SK-N-SH (cell line): ENCODE data around the gene ARHGAP25. TPM values are rescaled to one million over a fixed set of nuclear protein-coding genes. Genes with fewer than 3 reads are reported as not detected.

Experiments
- CTCF ChIA-PET: fragments of 300-600, 350-600 bp; formaldehyde crosslinking; extraction: SDS; loops from one replicate; lab custom pipeline; 2021; lab: Yijun Ruan, JAX
- POLR2A ChIA-PET: fragments of 350-600 bp; sonication (Branson Sonifier 250); formaldehyde crosslinking; extraction: SDS; loops from one replicate; lab custom pipeline; 2020; ENCODE audit warnings: antibody characterized with exemption, inconsistent platforms; lab: Yijun Ruan, JAX
- DNase-seq: peaks from one replicate; pipeline ENCODE4 v3.0.0; 2012
- H2AFZ ChIP-seq: fragments of 200-600 bp; sonication (generic); 2 replicates; pipeline ENCODE4 v1.8.1; 2016; ENCODE audit warnings: antibody characterized with exemption, mild to moderate bottlenecking, low read depth
- H3F3A ChIP-seq: fragments of 200-600 bp; sonication (generic); replicated peaks from 2 replicates; pipeline ENCODE3; 2016; ENCODE audit warnings: antibody characterized with exemption, mild to moderate bottlenecking; ENCODE audit not compliant: insufficient read depth
- H3K27ac ChIP-seq, 2 experiments: fragments of 200-500 bp in 1 of 2; fragments of 200-600 bp in 1 of 2; sonication (Bioruptor generic) in 1 of 2; sonication (generic), shearing (Covaris generic) in 1 of 2; 2 replicates each; pipeline versions ENCODE4 v1.5.1 to v1.6.1; 2014 to 2016; ENCODE audit warnings: low read depth in 2 of 2, inconsistent platforms in 1 of 2, low read length in 1 of 2, mild to moderate bottlenecking in 1 of 2, mixed read lengths in 1 of 2
- H3K27me3 ChIP-seq: fragments of 200-600 bp; sonication (generic), shearing (Covaris generic); 2 replicates; pipeline ENCODE4 v1.6.1; 2016; ENCODE audit warnings: mixed run types; ENCODE audit not compliant: insufficient read depth
- H3K36me3 ChIP-seq, 2 experiments: fragments of 200-500 bp in 1 of 2; fragments of 200-600 bp in 1 of 2; sonication (Bioruptor generic) in 1 of 2; sonication (generic) in 1 of 2; replicated peaks in 1 of 2; 2 replicates each; pipeline versions ENCODE3 to v1.5.1; 2014 to 2016; ENCODE audit warnings: low read length in 1 of 2, mild to moderate bottlenecking in 1 of 2; ENCODE audit not compliant: insufficient read depth in 2 of 2, control insufficient read depth in 1 of 2
- H3K4me1 ChIP-seq, 2 experiments: fragments of 200-500 bp in 1 of 2; fragments of 200-600 bp in 1 of 2; sonication (Bioruptor generic) in 1 of 2; sonication (generic), shearing (Covaris generic) in 1 of 2; 2 replicates each; pipeline versions ENCODE4 v1.5.1 to v1.6.1; 2014 to 2016; ENCODE audit warnings: low read depth in 1 of 2, low read length in 1 of 2, mixed run types in 1 of 2; ENCODE audit not compliant: insufficient read depth in 2 of 2, control insufficient read depth in 1 of 2
- H3K4me2 ChIP-seq: fragments of 200-600 bp; sonication (generic), shearing (Covaris generic); 2 replicates; pipeline ENCODE4 v1.6.1; 2017; ENCODE audit warnings: mixed run types
- H3K4me3 ChIP-seq, 2 experiments: fragments of 200-500 bp in 1 of 2; fragments of 200-600 bp in 1 of 2; sonication (Bioruptor generic) in 1 of 2; sonication (generic), shearing (Covaris generic) in 1 of 2; 2 replicates each; pipeline versions ENCODE4 v1.5.1 to v1.8.1; 2014 to 2016; ENCODE audit warnings: low read depth in 2 of 2, inconsistent platforms in 1 of 2, low read length in 1 of 2, mild to moderate bottlenecking in 1 of 2, mixed read lengths in 1 of 2, moderate library complexity in 1 of 2
- H3K79me2 ChIP-seq: fragments of 200-600 bp; sonication (generic); 2 replicates; pipeline ENCODE4 v1.8.1; 2017; ENCODE audit warnings: mild to moderate bottlenecking; ENCODE audit not compliant: insufficient read depth
- H3K9ac ChIP-seq: fragments of 200-600 bp; sonication (generic); 2 replicates; pipeline ENCODE4 v1.6.1; 2017; ENCODE audit warnings: mixed run types
- H3K9me2 ChIP-seq: fragments of 200-600 bp; sonication (generic); 2 replicates; pipeline ENCODE4 v1.6.1; 2017; ENCODE audit warnings: mixed run types
- H3K9me3 ChIP-seq: fragments of 200-600 bp; sonication (generic); 2 replicates; pipeline ENCODE4 v1.6.1; 2017; ENCODE audit warnings: mixed run types, mild to moderate bottlenecking, moderate library complexity
- H4K20me1 ChIP-seq: fragments of 200-600 bp; sonication (generic); 2 replicates; pipeline ENCODE4 v1.6.1; 2017; ENCODE audit warnings: mild to moderate bottlenecking, mixed run types; ENCODE audit not compliant: insufficient read depth
- CHD2 ChIP-seq: fragments of 150-350 bp; IDR thresholded peaks from 2 replicates; pipeline ENCODE4 v1.6.1; 2018; ENCODE audit warnings: low read length; ENCODE audit not compliant: partially characterized antibody
- EZH2phosphoT487 ChIP-seq: fragments of 200-600 bp; sonication (generic); IDR thresholded peaks from 2 replicates; pipeline ENCODE4 v1.6.1; 2017; ENCODE audit warnings: low read depth, mixed run types, mild to moderate bottlenecking, antibody characterized with exemption, moderate library complexity, borderline replicate concordance
- FOXM1 ChIP-seq: IDR thresholded peaks from 2 replicates; pipeline ENCODE4 v1.4.0; 2012; ENCODE audit warnings: low read depth, mild to moderate bottlenecking
- GATA2 ChIP-seq: sonication (generic); formaldehyde crosslinking; IDR thresholded peaks from 2 replicates; pipeline ENCODE4 v1.5.0; 2020; ENCODE audit warnings: mild to moderate bottlenecking, missing genetic modification reagents
- MEF2A ChIP-seq: IDR thresholded peaks from 2 replicates; pipeline ENCODE4 v1.4.0; 2012; ENCODE audit warnings: low read depth, borderline replicate concordance
- MXI1 ChIP-seq: IDR thresholded peaks from 2 replicates; pipeline ENCODE4 v1.6.1; 2012; ENCODE audit warnings: mild to moderate bottlenecking, low read depth, low read length, improper control_type of control experiment
- NRF1 ChIP-seq: IDR thresholded peaks from 2 replicates; pipeline ENCODE4 v1.6.1; 2012; ENCODE audit warnings: low read depth, mild to moderate bottlenecking, low read length
- POLR2AphosphoS5 ChIP-seq: IDR thresholded peaks from 2 replicates; pipeline ENCODE4 v1.6.1; 2012; ENCODE audit warnings: low read depth, low read length
- RAD21 ChIP-seq: IDR thresholded peaks from 2 replicates; pipeline ENCODE4 v1.6.1; 2012; ENCODE audit warnings: mild to moderate bottlenecking, low read length
- RXRA ChIP-seq: IDR thresholded peaks from 2 replicates; pipeline ENCODE4 v1.4.0; 2012; ENCODE audit warnings: low read depth, mild to moderate bottlenecking, borderline replicate concordance
- SIN3A ChIP-seq: IDR thresholded peaks from 2 replicates; pipeline ENCODE4 v1.6.1; 2012; ENCODE audit warnings: low read depth, mild to moderate bottlenecking, low read length, moderate library complexity, borderline replicate concordance
- TCF12 ChIP-seq: IDR thresholded peaks from 2 replicates; pipeline ENCODE4 v1.4.0; 2012
- WGBS: methylation state at CpG from one replicate; pipeline ENCODE4 v1.1.6; 2017; ENCODE audit warnings: low lambda C conversion rate; 5-methylcytosine and 5-hydroxymethylcytosine counted together
- polyA plus RNA-seq, 3 experiments: library from polyadenylated mRNA; depleted of rRNA; stranded (reverse); fragments of >200 nt; gene quantifications; 2 replicates each; pipeline ENCODE4 v1.2.3, GENCODE V29; 2012
- TF ChIP-seq, protein P1 (sequence below): fragments of 150-350 bp; IDR thresholded peaks from 2 replicates; pipeline ENCODE4 v1.6.1; 2016; ENCODE audit warnings: mild to moderate bottlenecking, low read depth, low read length
- TF ChIP-seq, protein P2 (sequence below): IDR thresholded peaks from 2 replicates; pipeline ENCODE4 v1.6.1; 2012; ENCODE audit warnings: mild to moderate bottlenecking, low read depth, low read length, moderate library complexity
- TF ChIP-seq, protein P3 (sequence below): fragments of 200-600 bp; sonication (generic); IDR thresholded peaks from 2 replicates; pipeline ENCODE4 v1.6.1; 2017; ENCODE audit warnings: antibody characterized with exemption, mild to moderate bottlenecking, moderate library complexity
- TF ChIP-seq, protein P4 (sequence below): fragments of 150-350 bp; IDR thresholded peaks from 2 replicates; pipeline ENCODE4 v1.6.1; 2017; ENCODE audit warnings: antibody characterized with exemption, low read length, low read depth, borderline replicate concordance

Gene ARHGAP25
- polyA plus RNA-seq, 1 of the 3 experiments (the other 2 are of a cell fraction), result not detected

DNA sequence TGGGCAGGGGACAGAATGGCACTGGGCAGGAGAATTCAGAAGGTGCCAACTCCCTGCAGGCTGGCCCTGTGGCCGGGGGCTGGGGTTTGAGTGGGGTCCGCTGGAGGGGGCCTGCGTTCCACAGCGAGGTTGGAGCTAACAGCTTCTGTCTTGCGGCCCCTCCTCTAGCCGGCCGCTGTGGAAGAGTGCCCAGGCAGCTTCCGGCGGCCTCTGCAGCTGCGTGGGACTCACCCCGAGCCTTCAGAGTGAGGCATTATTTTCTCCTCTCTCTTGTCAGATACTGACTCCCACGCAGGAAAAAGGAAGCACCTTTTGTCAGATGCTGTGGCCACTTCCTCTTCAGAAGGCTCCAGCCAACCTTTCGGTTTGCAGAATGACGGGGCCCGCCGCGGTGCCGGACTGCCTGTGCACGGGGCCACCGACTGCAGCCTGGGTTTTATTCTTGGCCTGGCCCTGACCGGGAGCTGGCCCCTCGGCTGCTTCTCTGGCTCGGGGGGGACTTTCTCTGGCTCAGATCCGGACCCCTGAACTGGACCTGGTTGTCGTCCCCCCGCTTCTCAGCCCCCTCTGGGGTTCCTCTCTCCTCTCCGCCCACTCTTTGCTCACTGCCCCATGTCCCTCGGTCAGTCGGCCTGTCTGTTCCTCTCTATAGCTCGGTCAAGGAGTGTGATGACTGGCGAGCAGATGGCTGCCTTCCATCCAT lies 40.1 kb downstream of the ARHGAP25 start:
- no peaks in the 10 kb centered on the region for H3K9me2 ChIP-seq
- H3K27me3 ChIP-seq, result no peaks in the 10 kb centered on the region
- no peak for TF ChIP-seq TCF12
- no peak for TF ChIP-seq POLR2AphosphoS5
- TF ChIP-seq, protein P1, sequence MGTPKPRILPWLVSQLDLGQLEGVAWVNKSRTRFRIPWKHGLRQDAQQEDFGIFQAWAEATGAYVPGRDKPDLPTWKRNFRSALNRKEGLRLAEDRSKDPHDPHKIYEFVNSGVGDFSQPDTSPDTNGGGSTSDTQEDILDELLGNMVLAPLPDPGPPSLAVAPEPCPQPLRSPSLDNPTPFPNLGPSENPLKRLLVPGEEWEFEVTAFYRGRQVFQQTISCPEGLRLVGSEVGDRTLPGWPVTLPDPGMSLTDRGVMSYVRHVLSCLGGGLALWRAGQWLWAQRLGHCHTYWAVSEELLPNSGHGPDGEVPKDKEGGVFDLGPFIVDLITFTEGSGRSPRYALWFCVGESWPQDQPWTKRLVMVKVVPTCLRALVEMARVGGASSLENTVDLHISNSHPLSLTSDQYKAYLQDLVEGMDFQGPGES, result no peak
- ChIA-PET CTCF (no interaction called here), POLR2A (no interaction called here)
- no peak overlapping the region for H3K4me3 ChIP-seq
- no peak overlapping the region for H3K4me2 ChIP-seq
- H3K9ac ChIP-seq, result no peak overlapping the region
- no peaks in the 10 kb centered on the region for H4K20me1 ChIP-seq
- H3K79me2 ChIP-seq, result no peaks in the 10 kb centered on the region
- no peaks in the 10 kb centered on the region for H3F3A ChIP-seq
- no peaks in the 10 kb centered on the region for H3K36me3 ChIP-seq
- 75% methylated on average over 22 of the region's 31 CpGs for WGBS
- no peak overlapping the region for H3K27ac ChIP-seq
- DNase-seq, result no peak
- H3K4me1 ChIP-seq, result peaks cover 0 to 4% of the 10 kb centered on the region in 2 experiments; a peak in 1 of 4 replicates
- no peak overlapping the region for H2AFZ ChIP-seq
- H3K9me3 ChIP-seq, result no peaks in the 10 kb centered on the region

DNA sequence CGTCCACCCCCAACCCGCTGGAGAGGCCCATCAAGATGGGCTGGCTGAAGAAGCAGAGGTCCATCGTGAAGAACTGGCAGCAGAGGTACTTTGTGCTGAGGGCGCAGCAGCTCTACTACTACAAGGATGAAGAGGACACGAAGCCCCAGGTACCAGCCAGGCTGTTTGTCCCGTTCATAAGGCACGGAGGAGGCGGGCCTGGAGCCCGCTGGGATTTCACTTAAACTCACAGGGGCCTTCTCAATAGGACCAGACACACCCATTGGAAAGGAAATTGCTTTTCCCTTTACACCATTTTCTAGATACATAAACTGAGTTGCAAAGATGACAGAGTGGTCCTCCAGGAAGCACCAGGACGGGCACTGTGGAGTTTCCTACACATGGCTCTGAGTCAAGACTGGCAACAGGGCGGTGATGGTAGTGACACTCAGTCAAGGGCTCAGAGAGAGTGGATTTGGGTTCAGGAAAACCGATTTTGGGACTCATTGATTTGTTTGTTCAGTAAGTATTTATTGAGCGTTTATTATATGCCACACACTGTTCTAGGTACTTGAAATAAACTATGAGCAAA lies 40.7 kb downstream of the ARHGAP25 start:
- H3K4me1 ChIP-seq, result peaks cover 0 to 4% of the 10 kb centered on the region in 2 experiments; a peak in 1 of 4 replicates
- H2AFZ ChIP-seq, result no peak overlapping the region
- H3K4me3 ChIP-seq, result no peak overlapping the region
- H3K79me2 ChIP-seq, result no peaks in the 10 kb centered on the region
- no peak overlapping the region for H3K27ac ChIP-seq
- no peaks in the 10 kb centered on the region for H4K20me1 ChIP-seq
- no peak overlapping the region for H3K9ac ChIP-seq
- no peaks in the 10 kb centered on the region for H3K36me3 ChIP-seq
- H3F3A ChIP-seq, result no peaks in the 10 kb centered on the region
- H3K9me3 ChIP-seq, result no peaks in the 10 kb centered on the region
- CTCF ChIA-PET, result interaction anchor here (0.8 kb wide), 1 partner anchor 24 kb away, joined by 3 read pairs; no protein-coding TSS in a partner anchor
- WGBS, result 66% methylated on average over 13 of the region's 13 CpGs
- no peaks in the 10 kb centered on the region for H3K27me3 ChIP-seq
- no peaks in the 10 kb centered on the region for H3K9me2 ChIP-seq
- POLR2A ChIA-PET, result no interaction called here
- no peak overlapping the region for H3K4me2 ChIP-seq
- no peak for DNase-seq
- no peak for TF ChIP-seq CHD2
- TF ChIP-seq, protein P1, result no peak
- TF ChIP-seq SIN3A, result no peak
- no peak for TF ChIP-seq GATA2
- TF ChIP-seq MXI1, result no peak
- no peak for TF ChIP-seq NRF1
- TF ChIP-seq, protein P2, sequence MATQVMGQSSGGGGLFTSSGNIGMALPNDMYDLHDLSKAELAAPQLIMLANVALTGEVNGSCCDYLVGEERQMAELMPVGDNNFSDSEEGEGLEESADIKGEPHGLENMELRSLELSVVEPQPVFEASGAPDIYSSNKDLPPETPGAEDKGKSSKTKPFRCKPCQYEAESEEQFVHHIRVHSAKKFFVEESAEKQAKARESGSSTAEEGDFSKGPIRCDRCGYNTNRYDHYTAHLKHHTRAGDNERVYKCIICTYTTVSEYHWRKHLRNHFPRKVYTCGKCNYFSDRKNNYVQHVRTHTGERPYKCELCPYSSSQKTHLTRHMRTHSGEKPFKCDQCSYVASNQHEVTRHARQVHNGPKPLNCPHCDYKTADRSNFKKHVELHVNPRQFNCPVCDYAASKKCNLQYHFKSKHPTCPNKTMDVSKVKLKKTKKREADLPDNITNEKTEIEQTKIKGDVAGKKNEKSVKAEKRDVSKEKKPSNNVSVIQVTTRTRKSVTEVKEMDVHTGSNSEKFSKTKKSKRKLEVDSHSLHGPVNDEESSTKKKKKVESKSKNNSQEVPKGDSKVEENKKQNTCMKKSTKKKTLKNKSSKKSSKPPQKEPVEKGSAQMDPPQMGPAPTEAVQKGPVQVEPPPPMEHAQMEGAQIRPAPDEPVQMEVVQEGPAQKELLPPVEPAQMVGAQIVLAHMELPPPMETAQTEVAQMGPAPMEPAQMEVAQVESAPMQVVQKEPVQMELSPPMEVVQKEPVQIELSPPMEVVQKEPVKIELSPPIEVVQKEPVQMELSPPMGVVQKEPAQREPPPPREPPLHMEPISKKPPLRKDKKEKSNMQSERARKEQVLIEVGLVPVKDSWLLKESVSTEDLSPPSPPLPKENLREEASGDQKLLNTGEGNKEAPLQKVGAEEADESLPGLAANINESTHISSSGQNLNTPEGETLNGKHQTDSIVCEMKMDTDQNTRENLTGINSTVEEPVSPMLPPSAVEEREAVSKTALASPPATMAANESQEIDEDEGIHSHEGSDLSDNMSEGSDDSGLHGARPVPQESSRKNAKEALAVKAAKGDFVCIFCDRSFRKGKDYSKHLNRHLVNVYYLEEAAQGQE, result no peak
- TF ChIP-seq EZH2phosphoT487, result no peak
- TF ChIP-seq RAD21, result no peak
- TF ChIP-seq RXRA, result no peak
- TF ChIP-seq MEF2A, result no peak
- TF ChIP-seq, protein P3, sequence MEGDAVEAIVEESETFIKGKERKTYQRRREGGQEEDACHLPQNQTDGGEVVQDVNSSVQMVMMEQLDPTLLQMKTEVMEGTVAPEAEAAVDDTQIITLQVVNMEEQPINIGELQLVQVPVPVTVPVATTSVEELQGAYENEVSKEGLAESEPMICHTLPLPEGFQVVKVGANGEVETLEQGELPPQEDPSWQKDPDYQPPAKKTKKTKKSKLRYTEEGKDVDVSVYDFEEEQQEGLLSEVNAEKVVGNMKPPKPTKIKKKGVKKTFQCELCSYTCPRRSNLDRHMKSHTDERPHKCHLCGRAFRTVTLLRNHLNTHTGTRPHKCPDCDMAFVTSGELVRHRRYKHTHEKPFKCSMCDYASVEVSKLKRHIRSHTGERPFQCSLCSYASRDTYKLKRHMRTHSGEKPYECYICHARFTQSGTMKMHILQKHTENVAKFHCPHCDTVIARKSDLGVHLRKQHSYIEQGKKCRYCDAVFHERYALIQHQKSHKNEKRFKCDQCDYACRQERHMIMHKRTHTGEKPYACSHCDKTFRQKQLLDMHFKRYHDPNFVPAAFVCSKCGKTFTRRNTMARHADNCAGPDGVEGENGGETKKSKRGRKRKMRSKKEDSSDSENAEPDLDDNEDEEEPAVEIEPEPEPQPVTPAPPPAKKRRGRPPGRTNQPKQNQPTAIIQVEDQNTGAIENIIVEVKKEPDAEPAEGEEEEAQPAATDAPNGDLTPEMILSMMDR, result no peak
- TF ChIP-seq FOXM1, result no peak
- TF ChIP-seq, protein P4, sequence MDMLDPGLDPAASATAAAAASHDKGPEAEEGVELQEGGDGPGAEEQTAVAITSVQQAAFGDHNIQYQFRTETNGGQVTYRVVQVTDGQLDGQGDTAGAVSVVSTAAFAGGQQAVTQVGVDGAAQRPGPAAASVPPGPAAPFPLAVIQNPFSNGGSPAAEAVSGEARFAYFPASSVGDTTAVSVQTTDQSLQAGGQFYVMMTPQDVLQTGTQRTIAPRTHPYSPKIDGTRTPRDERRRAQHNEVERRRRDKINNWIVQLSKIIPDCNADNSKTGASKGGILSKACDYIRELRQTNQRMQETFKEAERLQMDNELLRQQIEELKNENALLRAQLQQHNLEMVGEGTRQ, result no peak
